Naive thymus-derived CD4-positive, alpha-beta T cell (primary cell): ENCODE results near the gene RPS14. TPM values are rescaled to one million over a fixed set of nuclear protein-coding genes. Genes with fewer than 3 reads are reported as not detected.

Source experiments
- ATAC-seq: fragments of 150-1000 bp; cut with Tn5 transposase; 2 replicates; pipeline ENCODE4 v1.10.0; 2021; ENCODE audit warnings: mild to moderate bottlenecking, moderate library complexity
- CTCF ChIA-PET: fragments of 350-600 bp; sonication (Branson Sonifier 250); formaldehyde crosslinking; loops from one replicate; lab custom pipeline; 2021; ENCODE audit warnings: antibody characterized with exemption; lab: Charles Lee
- POLR2A ChIA-PET: fragments of 350-600 bp; sonication (Branson Sonifier 250); formaldehyde crosslinking; loops from one replicate; lab custom pipeline; 2021; ENCODE audit warnings: antibody characterized with exemption, inconsistent platforms; lab: Charles Lee
- DNase-seq, 9 donors: peaks; one replicate each; pipeline versions ENCODE4 v3.0.0 to v3.0.0-alpha.2; 2020 to 2022; ENCODE audit warnings: mixed read lengths in 1 of 9
- H3K27ac ChIP-seq: one replicate; pipeline ENCODE4 v1.7.0; 2013; ENCODE audit warnings: mild to moderate bottlenecking, low read depth, low read length, moderate library complexity
- H3K27me3 ChIP-seq, 2 donors: one replicate each; pipeline ENCODE4 v1.7.0; 2013; ENCODE audit warnings: low read length in 2 of 2, mild to moderate bottlenecking in 2 of 2, moderate library complexity in 2 of 2; ENCODE audit not compliant: control insufficient read depth in 2 of 2, insufficient read depth in 2 of 2
- H3K36me3 ChIP-seq, 3 experiments: 1 replicate in 2 of 3; 2 replicates in 1 of 3; pipeline ENCODE4 v1.7.0; 2013; ENCODE audit warnings: low read length in 3 of 3, mild to moderate bottlenecking in 3 of 3, moderate library complexity in 1 of 3; ENCODE audit not compliant: insufficient read depth in 3 of 3, control insufficient read depth in 2 of 3
- H3K4me1 ChIP-seq, 2 donors: one replicate each; pipeline ENCODE4 v1.7.0; 2013; ENCODE audit warnings: low read length in 2 of 2, mild to moderate bottlenecking in 2 of 2, moderate library complexity in 1 of 2; ENCODE audit not compliant: control insufficient read depth in 2 of 2, insufficient read depth in 2 of 2
- H3K4me3 ChIP-seq: 2 replicates; pipeline ENCODE4 v1.7.0; 2013; ENCODE audit warnings: mild to moderate bottlenecking, low read length
- H3K9me3 ChIP-seq, 3 experiments: 1 replicate in 2 of 3; 2 replicates in 1 of 3; pipeline ENCODE4 v1.7.0; 2013; ENCODE audit warnings: low read length in 3 of 3; ENCODE audit not compliant: control insufficient read depth in 2 of 3
- H3K27ac Mint-ChIP-seq, 9 donors: one replicate each; pipeline ENCODE4 v1.8.0; 2020 to 2022; ENCODE audit warnings: mixed read lengths in 9 of 9, mild to moderate bottlenecking in 8 of 9, moderate library complexity in 5 of 9, inconsistent platforms in 2 of 9
- H3K27me3 Mint-ChIP-seq, 5 donors: one replicate each; pipeline ENCODE4 v1.8.0; 2021 to 2022; ENCODE audit warnings: mixed read lengths in 5 of 5, mild to moderate bottlenecking in 1 of 5
- H3K36me3 Mint-ChIP-seq, 5 donors: one replicate each; pipeline ENCODE4 v1.8.0; 2020 to 2022; ENCODE audit warnings: mixed read lengths in 5 of 5, mild to moderate bottlenecking in 3 of 5, inconsistent platforms in 1 of 5
- H3K4me1 Mint-ChIP-seq, 7 donors: one replicate each; pipeline ENCODE4 v1.8.0; 2020 to 2022; ENCODE audit warnings: mixed read lengths in 7 of 7, mild to moderate bottlenecking in 3 of 7, inconsistent platforms in 1 of 7
- H3K4me3 Mint-ChIP-seq, 10 donors: one replicate each; pipeline ENCODE4 v1.8.0; 2020 to 2022; ENCODE audit warnings: mild to moderate bottlenecking in 10 of 10, mixed read lengths in 10 of 10, moderate library complexity in 6 of 10, inconsistent platforms in 2 of 10
- H3K9me3 Mint-ChIP-seq, 11 donors: one replicate each; pipeline ENCODE4 v1.8.0; 2020 to 2022; ENCODE audit warnings: mixed read lengths in 11 of 11, mild to moderate bottlenecking in 4 of 11, inconsistent platforms in 1 of 11, moderate library complexity in 1 of 11
- intact Hi-C, 2 donors: fragments of 100-400 bp; cut with micrococcal nuclease; formaldehyde crosslinking; loops; one replicate each; pipeline ENCODE4 v1.15.1; 2023
- polyA plus RNA-seq, 2 donors: library from polyadenylated mRNA; unstranded; fragments of 300-500 nt; fragmentation: Illumina TruSeq; gene quantifications; one replicate each; pipeline ENCODE4 v1.2.3, GENCODE V29; 2021
- total RNA-seq, 6 experiments: library from RNA in 5 of 6; stranded (reverse) in 5 of 6; gene quantifications; 1 replicate in 5 of 6; 2 replicates in 1 of 6; pipeline ENCODE4 v1.2.3 and lab custom pipeline; 2021 to 2026

Gene RPS14
- total and polyA plus RNA-seq, 7 experiments from 2014 or later: 2,331 to 11,248 (median 6,766) TPM

GRCh38 chr5:150465927-150466326, 16.4 kb upstream of the RPS14 start:
- ATAC-seq: no peak
- Histone ChIP-seq H3K4me1 (peaks cover 0 to 8% of the 10 kb centered on the region in 2 donors), H3K4me3 (no peak overlapping the region), H3K9me3 (no peaks in the 10 kb centered on the region), H3K36me3 (no peaks in the 10 kb centered on the region), H3K27me3 (no peaks in the 10 kb centered on the region), H3K27ac (no peak overlapping the region)
- DNase-seq: no peak
- CTCF ChIA-PET: no interaction called here
- POLR2A ChIA-PET: no interaction called here
- no peaks in the 10 kb centered on the region for H3K27me3 Mint-ChIP-seq
- no peak overlapping the region for H3K4me3 Mint-ChIP-seq
- peaks cover 0 to 12% (median 7%) of the 10 kb centered on the region in 7 donors for H3K4me1 Mint-ChIP-seq
- H3K36me3 Mint-ChIP-seq: no peaks in the 10 kb centered on the region
- no peak overlapping the region for H3K27ac Mint-ChIP-seq
- intact Hi-C loops: no loop called here
- peaks cover 0 to 2% (median 0%) of the 10 kb centered on the region in 11 donors for H3K9me3 Mint-ChIP-seq

GRCh38 chr5:150464554-150465012, 15.0 kb upstream of the RPS14 start:
- ChIA-PET CTCF (interaction anchor here (0.7 kb wide), 1 partner anchor 622 kb away, joined by 9 read pairs; no protein-coding TSS in a partner anchor), POLR2A (interaction anchor here (0.7 kb wide), 1 partner anchor 801 kb away, joined by 3 read pairs; no protein-coding TSS in a partner anchor)
- Mint-ChIP-seq H3K4me1 (peaks cover 0 to 23% (median 16%) of the 10 kb centered on the region in 7 donors), H3K4me3 (no peak overlapping the region), H3K36me3 (no peaks in the 10 kb centered on the region), H3K9me3 (peaks cover 0 to 2% (median 0%) of the 10 kb centered on the region in 11 donors), H3K27me3 (no peaks in the 10 kb centered on the region), H3K27ac (no peak overlapping the region)
- Histone ChIP-seq H3K4me3 (no peak overlapping the region), H3K36me3 (no peaks in the 10 kb centered on the region), H3K4me1 (peaks cover 0 to 12% of the 10 kb centered on the region in 2 donors), H3K27me3 (no peaks in the 10 kb centered on the region), H3K27ac (no peak overlapping the region), H3K9me3 (no peaks in the 10 kb centered on the region)
- ATAC-seq: no peak
- no peak for DNase-seq
- intact Hi-C loops: no loop called here

- CTCF ChIA-PET: interaction anchor here (0.8 to 1.5 kb wide), 3 partner anchors 10 to 318 kb away, joined by 3 read pairs; no protein-coding TSS in a partner anchor
- H3K27me3 ChIP-seq: no peaks in the 10 kb centered on the region
- POLR2A ChIA-PET: interaction anchor here (0.6 to 1.8 kb wide), 2 partner anchors 11 to 669 kb away, joined by 3 to 6 read pairs; partner anchors contain the start of gene RPS14
- peaks cover 0 to 2% (median 0%) of the 10 kb centered on the region in 11 donors for H3K9me3 Mint-ChIP-seq
- no peaks in the 10 kb centered on the region for H3K36me3 Mint-ChIP-seq
- H3K4me3 ChIP-seq: no peak overlapping the region
- H3K27me3 Mint-ChIP-seq: no peaks in the 10 kb centered on the region
- H3K4me3 Mint-ChIP-seq: peak overlapping the region in 3 of 10 donors; percentile 7 to 29 (median 14)
- H3K4me1 ChIP-seq: peaks cover 0 to 30% of the 10 kb centered on the region in 2 donors
- H3K9me3 ChIP-seq: no peaks in the 10 kb centered on the region
- intact Hi-C loops: loop anchor here in 1 of 2 donors (2.0 kb wide), 1 partner anchor 26 kb away; no protein-coding TSS in a partner anchor
- peak overlapping the region in 8 of 9 donors; percentile 58 to 80 (median 66) for H3K27ac Mint-ChIP-seq
- no peak overlapping the region for H3K27ac ChIP-seq
- DNase-seq (peak in 2 of 9 donors; percentile 28 to 41), ATAC-seq (no peak)
- peaks cover 17 to 50% (median 42%) of the 10 kb centered on the region in 7 donors for H3K4me1 Mint-ChIP-seq
- no peaks in the 10 kb centered on the region for H3K36me3 ChIP-seq
These were observed 11.7 kb upstream of the RPS14 start for GRCh38 chr5:150461231-150461630.

GRCh38 chr5:150460781-150461180, 11.2 kb upstream of the RPS14 start:
- no peaks in the 10 kb centered on the region for H3K36me3 Mint-ChIP-seq
- intact Hi-C loops: loop anchor here in 1 of 2 donors (2.0 kb wide), 1 partner anchor 26 kb away; no protein-coding TSS in a partner anchor
- H3K9me3 ChIP-seq: no peaks in the 10 kb centered on the region
- POLR2A ChIA-PET: no interaction called here
- H3K4me1 ChIP-seq: peaks cover 0 to 30% of the 10 kb centered on the region in 2 donors
- no peak for DNase-seq
- ATAC-seq: no peak
- peak overlapping the region in 4 of 10 donors; percentile 3 to 65 (median 46) for H3K4me3 Mint-ChIP-seq
- no peak overlapping the region for H3K27ac ChIP-seq
- H3K27ac Mint-ChIP-seq: peak overlapping the region in 8 of 9 donors; percentile 58 to 80 (median 66)
- no peaks in the 10 kb centered on the region for H3K27me3 Mint-ChIP-seq
- H3K4me1 Mint-ChIP-seq: peaks cover 17 to 50% (median 42%) of the 10 kb centered on the region in 7 donors
- no peaks in the 10 kb centered on the region for H3K36me3 ChIP-seq
- CTCF ChIA-PET: interaction anchor here (0.8 to 1.5 kb wide), 3 partner anchors 9 to 319 kb away, joined by 3 read pairs; no protein-coding TSS in a partner anchor
- peaks cover 0 to 2% (median 0%) of the 10 kb centered on the region in 11 donors for H3K9me3 Mint-ChIP-seq
- no peak overlapping the region for H3K4me3 ChIP-seq
- H3K27me3 ChIP-seq: no peaks in the 10 kb centered on the region

GRCh38 chr5:150458802-150459557, 9.4 kb upstream of the RPS14 start:
- no peaks in the 10 kb centered on the region for H3K36me3 ChIP-seq
- peaks cover 0 to 30% of the 10 kb centered on the region in 2 donors for H3K4me1 ChIP-seq
- DNase-seq (peak; percentile 72 to 92 (median 85)), ATAC-seq (peak; percentile 99)
- H3K4me3 ChIP-seq: no peak overlapping the region
- peak overlapping the region in 9 of 10 donors; percentile 4 to 70 (median 60) for H3K4me3 Mint-ChIP-seq
- H3K27ac ChIP-seq: peak overlapping the region; percentile 23
- H3K36me3 Mint-ChIP-seq: no peaks in the 10 kb centered on the region
- no peaks in the 10 kb centered on the region for H3K9me3 ChIP-seq
- H3K9me3 Mint-ChIP-seq: peaks cover 0 to 2% (median 0%) of the 10 kb centered on the region in 11 donors
- ChIA-PET CTCF (interaction anchor here (0.6 to 1.7 kb wide), 6 partner anchors 9 to 388 kb away, joined by 3 to 16 read pairs (median 8); partner anchors contain the start of genes IRGM, RBM22 and RPS14), POLR2A (interaction anchor here (0.7 to 1.6 kb wide), 2 partner anchors 9 to 245 kb away, joined by 4 to 14 read pairs; partner anchors contain the start of gene RPS14)
- H3K27me3 ChIP-seq: no peaks in the 10 kb centered on the region
- peak overlapping the region; percentile 40 to 91 (median 77) for H3K27ac Mint-ChIP-seq
- H3K27me3 Mint-ChIP-seq: no peaks in the 10 kb centered on the region
- H3K4me1 Mint-ChIP-seq: peaks cover 17 to 50% (median 42%) of the 10 kb centered on the region in 7 donors
- intact Hi-C loops: loop anchor here (1.0 to 10.0 kb wide), 17 partner anchors 9 to 1316 kb away; partner anchors contain the start of genes RBM22 (in 2 of the 2) and G3BP1 (in 1 of the 2)
